H9 (cell line): Measurements from ENCODE around the gene SACM1L. TPM values are rescaled to one million over a fixed set of nuclear protein-coding genes. Genes with fewer than 3 reads are reported as not detected.

ENCODE experiments used
- DNase-seq: peaks from one replicate; pipeline ENCODE4 v3.0.0-alpha.2; 2017
- H2AFZ ChIP-seq: one replicate; pipeline ENCODE4 v1.6.1; 2013; ENCODE audit warnings: mild to moderate bottlenecking, low read length, control low read depth, moderate library complexity
- H2AK5ac ChIP-seq: 2 replicates; pipeline ENCODE4 v1.6.1; 2013; ENCODE audit warnings: low read length, control low read depth, mixed read lengths; ENCODE audit not compliant: insufficient read length
- H2BK120ac ChIP-seq: one replicate; pipeline ENCODE4 v1.6.1; 2013; ENCODE audit warnings: low read depth, mild to moderate bottlenecking, low read length, control low read depth, inconsistent platforms; ENCODE audit not compliant: poor library complexity, severe bottlenecking
- H2BK12ac ChIP-seq: 2 replicates; pipeline ENCODE4 v1.6.1; 2013; ENCODE audit warnings: low read length, control low read depth, mixed read lengths, low read depth; ENCODE audit not compliant: insufficient read length
- H2BK15ac ChIP-seq: 2 replicates; pipeline ENCODE4 v1.6.1; 2013; ENCODE audit warnings: low read depth, low read length, control low read depth
- H2BK20ac ChIP-seq: one replicate; pipeline ENCODE4 v1.6.1; 2013; ENCODE audit warnings: low read depth, mild to moderate bottlenecking, low read length, control low read depth, inconsistent platforms; ENCODE audit not compliant: poor library complexity, severe bottlenecking
- H2BK5ac ChIP-seq: 2 replicates; pipeline ENCODE4 v1.6.1; 2013; ENCODE audit warnings: low read length, control low read depth, mixed read lengths; ENCODE audit not compliant: insufficient read length
- H3K14ac ChIP-seq: 2 replicates; pipeline ENCODE4 v1.6.1; 2013; ENCODE audit warnings: low read length, control low read depth; ENCODE audit not compliant: insufficient read depth
- H3K18ac ChIP-seq: 2 replicates; pipeline ENCODE4 v1.6.1; 2013; ENCODE audit warnings: low read depth, mild to moderate bottlenecking, mixed read lengths, low read length, control low read depth; ENCODE audit not compliant: insufficient read length
- H3K23ac ChIP-seq: 2 replicates; pipeline ENCODE4 v1.6.1; 2013; ENCODE audit warnings: low read length, control low read depth, mixed read lengths, low read depth; ENCODE audit not compliant: insufficient read length
- H3K23me2 ChIP-seq: 2 replicates; pipeline ENCODE4 v1.6.1; 2013; ENCODE audit warnings: low read depth, mild to moderate bottlenecking, mixed read lengths, low read length, control low read depth; ENCODE audit not compliant: insufficient read length, poor library complexity, severe bottlenecking
- H3K27ac ChIP-seq: 2 replicates; pipeline ENCODE4 v1.5.1; 2013; ENCODE audit warnings: low read length, control low read depth, mixed read lengths, low read depth; ENCODE audit not compliant: insufficient read length
- H3K27me3 ChIP-seq: 2 replicates; pipeline ENCODE4 v1.6.1; 2013; ENCODE audit warnings: low read length, control low read depth, inconsistent platforms; ENCODE audit not compliant: insufficient read depth
- H3K4ac ChIP-seq: 2 replicates; pipeline ENCODE4 v1.6.1; 2013; ENCODE audit warnings: low read depth, mild to moderate bottlenecking, control low read depth, inconsistent platforms, low read length, moderate library complexity
- H3K4me1 ChIP-seq: 2 replicates; pipeline ENCODE4 v1.6.1; 2013; ENCODE audit warnings: low read length, control low read depth, inconsistent platforms; ENCODE audit not compliant: insufficient read depth
- H3K4me2 ChIP-seq: 2 replicates; pipeline ENCODE4 v1.6.1; 2013; ENCODE audit warnings: low read length, control low read depth, mixed read lengths; ENCODE audit not compliant: insufficient read length, insufficient read depth
- H3K56ac ChIP-seq: 2 replicates; pipeline ENCODE4 v1.6.1; 2013; ENCODE audit warnings: low read depth, mild to moderate bottlenecking, mixed read lengths, low read length, control low read depth; ENCODE audit not compliant: insufficient read length
- H3K79me1 ChIP-seq: 2 replicates; pipeline ENCODE4 v1.6.1; 2013; ENCODE audit warnings: low read depth, mild to moderate bottlenecking, moderate library complexity, low read length, control low read depth, inconsistent platforms; ENCODE audit not compliant: insufficient read depth, poor library complexity, severe bottlenecking
- H3K79me2 ChIP-seq: 2 replicates; pipeline ENCODE4 v1.6.1; 2013; ENCODE audit warnings: low read length, control low read depth, inconsistent platforms; ENCODE audit not compliant: insufficient read depth
- H3K9ac ChIP-seq: 2 replicates; pipeline ENCODE4 v1.6.1; 2013; ENCODE audit warnings: low read length, control low read depth, mixed read lengths; ENCODE audit not compliant: insufficient read length; ENCODE audit errors: extremely low read depth
- H3K9me3 ChIP-seq: one replicate; pipeline ENCODE4 v1.6.1; 2013; ENCODE audit warnings: low read depth, low read length, inconsistent platforms; ENCODE audit not compliant: control insufficient read depth
- H3T11ph ChIP-seq: one replicate; pipeline ENCODE4 v1.6.1; 2013; ENCODE audit warnings: mild to moderate bottlenecking, low read length, control low read depth, inconsistent platforms
- H4K20me1 ChIP-seq: one replicate; pipeline ENCODE4 v1.6.1; 2013; ENCODE audit not compliant: control insufficient read depth, insufficient read length, insufficient read depth
- H4K5ac ChIP-seq: 2 replicates; pipeline ENCODE4 v1.6.1; 2013; ENCODE audit warnings: low read depth, mild to moderate bottlenecking, mixed read lengths, low read length, control low read depth; ENCODE audit not compliant: insufficient read length
- H4K8ac ChIP-seq: replicated peaks from 2 replicates; pipeline ENCODE4 v1.6.1; 2013; ENCODE audit warnings: low read length, control low read depth, mixed read lengths, low read depth; ENCODE audit not compliant: insufficient read length
- H4K91ac ChIP-seq: 2 replicates; pipeline ENCODE4 v1.6.1; 2013; ENCODE audit warnings: low read depth, mild to moderate bottlenecking, moderate library complexity, mixed read lengths, low read length, control low read depth; ENCODE audit not compliant: insufficient read length
- H3K27ac Mint-ChIP-seq, 3 experiments: 2 replicates in 2 of 3; 3 replicates in 1 of 3; pipeline ENCODE4 v1.8.0; 2020 to 2021; ENCODE audit warnings: mixed read lengths in 3 of 3, mild to moderate bottlenecking in 1 of 3, moderate library complexity in 1 of 3
- H3K27me3 Mint-ChIP-seq: 2 replicates; pipeline ENCODE4 v1.8.0; 2021; ENCODE audit warnings: low read depth, mild to moderate bottlenecking, moderate library complexity, mixed read lengths
- H3K36me3 Mint-ChIP-seq, 3 experiments: 2 replicates in 2 of 3; 3 replicates in 1 of 3; pipeline ENCODE4 v1.8.0; 2020 to 2021; ENCODE audit warnings: low read depth in 3 of 3, mixed read lengths in 3 of 3; ENCODE audit not compliant: insufficient read depth in 1 of 3
- H3K4me1 Mint-ChIP-seq, 2 experiments: 2 replicates each; pipeline ENCODE4 v1.8.0; 2020; ENCODE audit warnings: mixed read lengths in 2 of 2
- H3K4me3 Mint-ChIP-seq, 2 experiments: 2 replicates in 1 of 2; 3 replicates in 1 of 2; pipeline ENCODE4 v1.8.0; 2020 to 2021; ENCODE audit warnings: mild to moderate bottlenecking in 2 of 2, mixed read lengths in 2 of 2, moderate library complexity in 1 of 2
- H3K9me3 Mint-ChIP-seq, 2 experiments: 2 replicates in 1 of 2; 3 replicates in 1 of 2; pipeline ENCODE4 v1.8.0; 2020; ENCODE audit warnings: mild to moderate bottlenecking in 2 of 2, mixed read lengths in 2 of 2, moderate library complexity in 1 of 2
- WGBS: extraction: QIAGEN DNeasy Blood & Tissue Kit; methylation state at CpG from one replicate; pipeline ENCODE4 v1.1.7; 2013; ENCODE audit warnings: missing lambda C conversion rate, low lambda C conversion rate, mixed read lengths; ENCODE audit not compliant: insufficient read length; ENCODE audit errors: extremely low coverage; 5-methylcytosine and 5-hydroxymethylcytosine counted together
- total RNA-seq: library from RNA; stranded (reverse); gene quantifications from 2 replicates; pipeline ENCODE4 v1.2.1, GENCODE V29; 2021
- TF ChIP-seq, protein P1 (sequence below): fragments of 200-600 bp; sonication (generic); conservative IDR thresholded peaks from 3 replicates; pipeline ENCODE4 v1.8.0; 2021; ENCODE audit warnings: antibody characterized with exemption, mild to moderate bottlenecking

SACM1L gene
- total RNA-seq, 1 experiment from 2014 or later = 52.8 TPM

DNA sequence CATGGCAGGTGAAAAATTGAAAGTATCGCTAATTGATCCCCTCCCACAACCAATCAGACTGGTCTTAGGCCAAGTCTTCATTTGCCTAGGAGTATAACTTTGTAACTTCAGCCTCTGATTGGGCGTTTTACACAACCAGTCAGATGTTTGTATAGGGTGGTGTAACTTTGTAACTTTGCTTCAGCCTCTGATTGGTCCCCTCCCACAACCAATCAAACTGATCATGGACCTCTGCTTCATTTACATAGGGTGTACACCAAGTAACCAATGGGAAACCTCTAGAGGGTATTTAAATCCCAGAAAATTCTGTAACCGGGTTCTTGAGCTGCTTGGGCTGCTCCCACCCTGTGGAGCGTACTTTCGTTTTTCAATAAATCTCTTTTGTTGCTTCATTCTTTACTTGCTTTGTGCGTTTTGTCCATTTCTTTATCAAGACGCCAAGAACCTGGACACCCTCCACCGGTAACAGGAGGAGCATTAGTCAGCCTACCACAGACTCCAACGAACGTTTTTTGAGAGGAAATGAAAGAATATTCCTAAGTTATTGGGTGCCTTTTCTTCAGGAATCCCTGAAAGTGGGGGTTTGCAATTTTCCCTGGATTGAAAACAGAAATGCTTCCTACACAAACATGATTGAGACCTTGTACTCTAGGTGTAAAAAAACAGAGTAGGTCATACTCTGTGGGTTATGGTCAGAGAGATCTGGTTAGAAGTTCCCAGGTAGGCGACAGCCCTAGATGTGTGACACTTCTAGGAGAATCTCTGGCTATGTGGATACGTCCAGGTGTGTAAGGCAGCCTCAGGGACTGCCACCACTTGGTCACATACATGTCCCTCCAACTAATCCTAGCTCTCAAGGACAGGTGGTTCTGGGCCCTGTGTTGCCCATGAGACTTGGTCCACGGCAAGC lies 5.5 kb upstream of the SACM1L start:
- Histone ChIP-seq H4K8ac (no peak overlapping the region), H3K79me1 (no peaks in the 10 kb centered on the region), H2BK15ac (no peak overlapping the region), H3K23ac (no peak overlapping the region), H2BK5ac (no peak overlapping the region), H3K9ac (no peak overlapping the region), H3K27ac (peak overlapping the region; percentile 27), H2BK20ac (no peak overlapping the region), H3K4me1 (peaks cover 10% of the 10 kb centered on the region; the same call in 1 of the 2 replicates), H3T11ph (no peak overlapping the region), H2AFZ (no peak overlapping the region), H3K79me2 (no peaks in the 10 kb centered on the region), H2BK120ac (no peak overlapping the region), H4K91ac (peak overlapping the region; percentile 39), H2BK12ac (peak overlapping the region; percentile 71), H3K23me2 (peaks cover 2% of the 10 kb centered on the region), H3K18ac (peak overlapping the region; percentile 62), H3K56ac (no peak overlapping the region), H3K4me2 (peak overlapping the region; percentile 5), H3K27me3 (no peaks in the 10 kb centered on the region), H4K20me1 (no peaks in the 10 kb centered on the region), H4K5ac (no peak overlapping the region), H3K4ac (no peak overlapping the region), H3K14ac (no peak overlapping the region), H2AK5ac (peak overlapping the region; percentile 15), H3K9me3 (no peaks in the 10 kb centered on the region)
- no peak for DNase-seq
- TF ChIP-seq, protein P1, sequence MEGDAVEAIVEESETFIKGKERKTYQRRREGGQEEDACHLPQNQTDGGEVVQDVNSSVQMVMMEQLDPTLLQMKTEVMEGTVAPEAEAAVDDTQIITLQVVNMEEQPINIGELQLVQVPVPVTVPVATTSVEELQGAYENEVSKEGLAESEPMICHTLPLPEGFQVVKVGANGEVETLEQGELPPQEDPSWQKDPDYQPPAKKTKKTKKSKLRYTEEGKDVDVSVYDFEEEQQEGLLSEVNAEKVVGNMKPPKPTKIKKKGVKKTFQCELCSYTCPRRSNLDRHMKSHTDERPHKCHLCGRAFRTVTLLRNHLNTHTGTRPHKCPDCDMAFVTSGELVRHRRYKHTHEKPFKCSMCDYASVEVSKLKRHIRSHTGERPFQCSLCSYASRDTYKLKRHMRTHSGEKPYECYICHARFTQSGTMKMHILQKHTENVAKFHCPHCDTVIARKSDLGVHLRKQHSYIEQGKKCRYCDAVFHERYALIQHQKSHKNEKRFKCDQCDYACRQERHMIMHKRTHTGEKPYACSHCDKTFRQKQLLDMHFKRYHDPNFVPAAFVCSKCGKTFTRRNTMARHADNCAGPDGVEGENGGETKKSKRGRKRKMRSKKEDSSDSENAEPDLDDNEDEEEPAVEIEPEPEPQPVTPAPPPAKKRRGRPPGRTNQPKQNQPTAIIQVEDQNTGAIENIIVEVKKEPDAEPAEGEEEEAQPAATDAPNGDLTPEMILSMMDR = no peak
- Mint-ChIP-seq H3K4me1 (peaks cover 33 to 35% of the 10 kb centered on the region in 2 experiments), H3K27me3 (no peaks in the 10 kb centered on the region), H3K27ac (peak overlapping the region; percentile 70 to 95 (median 90)), H3K4me3 (peak overlapping the region; percentile 21 to 50; a peak in 4 of 5 replicates), H3K36me3 (peaks cover 15 to 33% (median 19%) of the 10 kb centered on the region in 3 experiments), H3K9me3 (peaks cover 3 to 6% of the 10 kb centered on the region in 2 experiments)
- no CpG with 5 or more reads among the region's 13 CpGs for WGBS
